GM18873 (cell line): Measurements from ENCODE around the gene DTHD1.

ENCODE experiments used
- ATAC-seq: cut with Tn5 transposase; IDR thresholded peaks from one replicate; pipeline ENCODE4 v1.9.1; 2021; ENCODE audit warnings: mild to moderate bottlenecking, moderate library complexity, moderate number of reproducible peaks; ENCODE audit not compliant: unreplicated experiment, low FRiP score

DTHD1 gene

GRCh38 chr4:36312511-36312910 is 31.1 kb downstream of the DTHD1 start:
- no peak for ATAC-seq

- no peak for ATAC-seq
These were observed 31.9 kb downstream of the DTHD1 start for GRCh38 chr4:36313301-36313700.

- no peak for ATAC-seq
These were observed 32.3 kb downstream of the DTHD1 start for GRCh38 chr4:36313703-36314102.

GRCh38 chr4:36316607-36317006 is 35.2 kb downstream of the DTHD1 start:
- no peak for ATAC-seq

GRCh38 chr4:36317721-36318120 is 36.3 kb downstream of the DTHD1 start:
- no peak for ATAC-seq

GRCh38 chr4:36320117-36320896 is 38.9 kb downstream of the DTHD1 start:
- ATAC-seq = no peak

- no peak for ATAC-seq
These were observed 39.8 kb downstream of the DTHD1 start for GRCh38 chr4:36321176-36321575.

GRCh38 chr4:36322921-36323354 is 41.5 kb downstream of the DTHD1 start:
- ATAC-seq = peak; percentile 31

GRCh38 chr4:36323816-36324419 is 42.5 kb downstream of the DTHD1 start:
- no peak for ATAC-seq

- ATAC-seq = no peak
These were observed 43.4 kb downstream of the DTHD1 start for GRCh38 chr4:36324808-36325207.

GRCh38 chr4:36325499-36325898 is 44.1 kb downstream of the DTHD1 start:
- ATAC-seq = peak; percentile 89

GRCh38 chr4:36325926-36326325 is 44.5 kb downstream of the DTHD1 start:
- ATAC-seq = no peak

- no peak for ATAC-seq
These were observed 45.1 kb downstream of the DTHD1 start for GRCh38 chr4:36326476-36327029.

- ATAC-seq = no peak
These were observed 46.0 kb downstream of the DTHD1 start for GRCh38 chr4:36327400-36327799.

- no peak for ATAC-seq
These were observed 46.7 kb downstream of the DTHD1 start for GRCh38 chr4:36328130-36328529.

GRCh38 chr4:36329228-36329627 is 47.8 kb downstream of the DTHD1 start:
- ATAC-seq = no peak

GRCh38 chr4:36330796-36331195 is 49.4 kb downstream of the DTHD1 start:
- ATAC-seq = no peak

GRCh38 chr4:36332023-36332781 is 50.8 kb downstream of the DTHD1 start:
- ATAC-seq = peak; percentile 81

GRCh38 chr4:36332782-36333131 is 51.3 kb downstream of the DTHD1 start:
- ATAC-seq = peak; percentile 99

- no peak for ATAC-seq
These were observed 52.0 kb downstream of the DTHD1 start for GRCh38 chr4:36333303-36333877.

- ATAC-seq = no peak
These were observed 56.3 kb downstream of the DTHD1 start for GRCh38 chr4:36337665-36338185.
